ENCODE measurements around the gene PPP6R2. TPM values are rescaled to one million over a fixed set of nuclear protein-coding genes. Genes with fewer than 3 reads are reported as not detected.
A peak's percentile ranks its signal among the peaks of the same experiment; 100 is the strongest.

Gene PPP6R2
- total RNA-seq, 1 donor from 2014 or later = 32.6 TPM

DNA sequence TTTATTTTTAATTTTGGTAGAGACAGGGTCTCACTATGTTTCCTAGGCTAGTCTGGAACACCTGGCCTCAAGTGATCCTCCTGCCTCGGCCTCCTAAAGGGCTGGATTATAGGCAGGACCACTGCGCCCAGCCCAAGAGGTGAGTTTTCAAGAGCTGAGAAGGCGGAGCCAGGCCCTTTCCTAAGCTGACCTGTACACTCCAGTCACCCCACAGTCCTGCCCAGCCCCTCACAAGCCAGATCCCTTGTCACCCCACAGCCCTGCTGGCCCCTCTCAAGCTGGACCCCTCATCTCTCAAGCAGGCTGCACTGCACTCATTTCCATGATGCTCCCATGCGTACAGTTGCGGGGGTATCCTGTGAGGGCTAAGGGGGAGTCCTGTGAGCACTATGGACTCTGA lies 19.2 kb upstream of the PPP6R2 start:
- Histone ChIP-seq H2AFZ (replicated peaks) (no peak overlapping the region), H3K9me3 (ENCODE audit: low read depth) (no peaks in the 10 kb centered on the region), H3K79me2 (ENCODE audit: low read depth) (no peaks in the 10 kb centered on the region), H3K27ac (no peak overlapping the region), H3K4me1 (no peaks in the 10 kb centered on the region), H3K36me3 (no peaks in the 10 kb centered on the region), H3K4me3 (no peak overlapping the region), H3K27me3 (peaks cover 12% of the 10 kb centered on the region), H4K20me1 (ENCODE audit: low read depth) (peaks cover 7% of the 10 kb centered on the region), H3F3A (ENCODE audit: low read depth) (no peaks in the 10 kb centered on the region), H3K4me2 (no peak overlapping the region), H3K9ac (no peak overlapping the region)
- H3K9me3 Mint-ChIP-seq = no peaks in the 10 kb centered on the region
- TF ChIP-seq, protein P1, sequence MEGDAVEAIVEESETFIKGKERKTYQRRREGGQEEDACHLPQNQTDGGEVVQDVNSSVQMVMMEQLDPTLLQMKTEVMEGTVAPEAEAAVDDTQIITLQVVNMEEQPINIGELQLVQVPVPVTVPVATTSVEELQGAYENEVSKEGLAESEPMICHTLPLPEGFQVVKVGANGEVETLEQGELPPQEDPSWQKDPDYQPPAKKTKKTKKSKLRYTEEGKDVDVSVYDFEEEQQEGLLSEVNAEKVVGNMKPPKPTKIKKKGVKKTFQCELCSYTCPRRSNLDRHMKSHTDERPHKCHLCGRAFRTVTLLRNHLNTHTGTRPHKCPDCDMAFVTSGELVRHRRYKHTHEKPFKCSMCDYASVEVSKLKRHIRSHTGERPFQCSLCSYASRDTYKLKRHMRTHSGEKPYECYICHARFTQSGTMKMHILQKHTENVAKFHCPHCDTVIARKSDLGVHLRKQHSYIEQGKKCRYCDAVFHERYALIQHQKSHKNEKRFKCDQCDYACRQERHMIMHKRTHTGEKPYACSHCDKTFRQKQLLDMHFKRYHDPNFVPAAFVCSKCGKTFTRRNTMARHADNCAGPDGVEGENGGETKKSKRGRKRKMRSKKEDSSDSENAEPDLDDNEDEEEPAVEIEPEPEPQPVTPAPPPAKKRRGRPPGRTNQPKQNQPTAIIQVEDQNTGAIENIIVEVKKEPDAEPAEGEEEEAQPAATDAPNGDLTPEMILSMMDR (IDR thresholded peaks at IDR 0.05) = no peak
- no peak for TF ChIP-seq EZH2 (IDR thresholded peaks at IDR 0.05)
- TF ChIP-seq EZH2phosphoT487 (IDR thresholded peaks at IDR 0.05) = no peak
- H3K27me3 Mint-ChIP-seq (ENCODE audit: insufficient read depth, low read depth) = peaks cover 5% of the 10 kb centered on the region
- H3K4me3 Mint-ChIP-seq = no peak overlapping the region
- DNase-seq (ENCODE audit: low spot score) = no peak
- H3K36me3 Mint-ChIP-seq = peaks cover 5% of the 10 kb centered on the region
- H3K27ac Mint-ChIP-seq = no peak overlapping the region
- H3K4me1 Mint-ChIP-seq = peaks cover 19% of the 10 kb centered on the region

DNA sequence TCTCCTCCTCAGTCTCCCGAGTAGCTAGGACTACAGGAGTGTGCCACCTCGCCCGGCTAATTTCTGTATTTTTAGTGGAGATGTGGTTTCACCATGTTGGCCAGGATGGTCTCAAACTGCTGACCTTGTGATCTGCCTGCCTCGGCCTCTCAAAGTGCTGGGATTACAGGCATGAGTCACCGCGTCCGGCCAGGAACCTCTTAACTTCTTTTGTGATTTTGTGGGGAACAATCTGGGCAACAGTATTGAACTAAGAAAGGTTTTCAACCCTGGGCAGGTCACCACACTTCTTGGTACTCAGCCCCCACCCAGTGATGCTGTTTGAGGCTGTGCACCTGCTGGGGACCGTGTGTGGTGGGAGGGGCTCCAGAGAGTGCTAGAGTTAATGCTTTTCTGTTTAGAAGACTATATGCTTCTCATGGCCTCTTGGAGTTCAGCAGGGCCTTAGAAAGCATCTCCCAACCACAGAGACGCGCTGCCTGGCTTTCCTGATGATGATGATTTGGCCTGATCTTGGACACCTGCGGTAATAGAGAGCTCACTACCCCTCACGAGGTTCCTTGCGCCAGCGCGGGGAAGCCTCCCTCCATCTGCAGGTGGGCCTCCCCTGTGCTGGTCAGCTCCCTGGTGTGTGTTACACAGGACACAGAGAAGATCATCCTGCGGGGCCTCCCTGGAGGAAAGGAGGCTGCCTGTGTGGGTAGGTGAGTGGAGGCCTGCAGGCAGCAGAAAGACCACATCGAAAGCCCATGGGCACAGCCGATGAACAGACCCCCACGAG lies 17.5 kb upstream of the PPP6R2 start:
- Mint-ChIP-seq H3K27ac (peak overlapping the region; percentile 94), H3K4me3 (peak overlapping the region; percentile 99), H3K27me3 (ENCODE audit: insufficient read depth, low read depth) (peaks cover 2% of the 10 kb centered on the region), H3K36me3 (peaks cover 5% of the 10 kb centered on the region), H3K4me1 (peaks cover 19% of the 10 kb centered on the region), H3K9me3 (no peaks in the 10 kb centered on the region)
- no peak for DNase-seq (ENCODE audit: low spot score)
- peak overlapping the region; percentile 98 for H3K4me2 ChIP-seq
- no peak overlapping the region for H3K9ac ChIP-seq
- no peak overlapping the region for H3K27ac ChIP-seq
- no peaks in the 10 kb centered on the region for H3K9me3 ChIP-seq (ENCODE audit: low read depth)
- peaks cover 7% of the 10 kb centered on the region for H4K20me1 ChIP-seq (ENCODE audit: low read depth)
- no peak overlapping the region for H2AFZ ChIP-seq (replicated peaks)
- peaks cover 12% of the 10 kb centered on the region for H3K27me3 ChIP-seq
- no peaks in the 10 kb centered on the region for H3K4me1 ChIP-seq
- no peaks in the 10 kb centered on the region for H3K36me3 ChIP-seq
- no peaks in the 10 kb centered on the region for H3K79me2 ChIP-seq (ENCODE audit: low read depth)
- peaks cover 4% of the 10 kb centered on the region for H3F3A ChIP-seq (ENCODE audit: low read depth)
- peak overlapping the region; percentile 96 for H3K4me3 ChIP-seq
- TF ChIP-seq EZH2 (IDR thresholded peaks at IDR 0.05) = no peak
- TF ChIP-seq, protein P1 (IDR thresholded peaks at IDR 0.05) = no peak
- TF ChIP-seq EZH2phosphoT487 (IDR thresholded peaks at IDR 0.05) = no peak

DNA sequence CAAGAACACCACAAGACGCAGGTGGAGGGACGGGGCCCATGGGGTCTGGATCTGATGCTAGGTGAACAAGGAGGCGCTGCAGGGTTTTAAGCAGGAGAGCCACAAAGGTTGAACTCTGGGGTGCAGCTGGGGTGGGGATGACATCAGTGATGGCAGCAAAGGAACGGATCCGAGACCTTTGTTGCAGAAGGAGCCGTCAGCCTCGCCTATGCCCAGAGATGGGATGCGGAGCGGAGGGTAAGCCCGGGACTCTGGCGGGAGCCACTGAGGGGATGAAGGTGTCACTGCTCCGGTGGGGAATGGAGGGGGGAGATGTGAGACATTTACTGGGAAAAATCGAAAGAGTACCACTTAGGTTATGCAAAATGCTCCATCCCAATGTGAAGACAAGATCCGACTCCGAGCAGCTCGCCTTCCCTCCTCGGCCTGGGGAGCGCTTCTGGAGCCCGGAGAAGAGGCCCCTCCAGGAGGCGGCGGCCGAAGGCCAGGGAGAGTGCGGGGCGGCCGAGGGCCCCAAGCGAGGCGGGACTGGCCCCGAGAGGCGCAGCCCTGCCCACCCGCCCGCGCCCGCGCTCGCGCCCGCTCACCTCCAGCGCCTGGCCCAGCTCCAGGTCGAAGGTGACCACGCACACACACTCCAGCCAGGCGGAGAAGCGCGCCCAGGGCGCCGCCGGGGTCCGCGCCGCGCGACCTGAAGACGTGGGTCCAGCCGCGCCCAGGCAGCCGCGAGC lies 16.7 kb upstream of the PPP6R2 start:
- no peaks in the 10 kb centered on the region for H3K9me3 ChIP-seq (ENCODE audit: low read depth)
- H3K79me2 ChIP-seq (ENCODE audit: low read depth) = no peaks in the 10 kb centered on the region
- H3K9ac ChIP-seq = peak overlapping the region; percentile 50
- no peak for TF ChIP-seq EZH2phosphoT487 (IDR thresholded peaks at IDR 0.05)
- TF ChIP-seq, protein P1 (IDR thresholded peaks at IDR 0.05) = no peak
- no peak for TF ChIP-seq EZH2 (IDR thresholded peaks at IDR 0.05)
- H3K36me3 Mint-ChIP-seq = peaks cover 5% of the 10 kb centered on the region
- H3K36me3 ChIP-seq = no peaks in the 10 kb centered on the region
- peaks cover 19% of the 10 kb centered on the region for H3K4me1 Mint-ChIP-seq
- peaks cover 12% of the 10 kb centered on the region for H3K27me3 ChIP-seq
- H3K27ac ChIP-seq = no peak overlapping the region
- H3K4me3 ChIP-seq = peak overlapping the region; percentile 96
- H3K4me2 ChIP-seq = peak overlapping the region; percentile 98
- peaks cover 2% of the 10 kb centered on the region for H3K27me3 Mint-ChIP-seq (ENCODE audit: insufficient read depth, low read depth)
- no peak for DNase-seq (ENCODE audit: low spot score)
- H3K4me3 Mint-ChIP-seq = peak overlapping the region; percentile 99
- H3K4me1 ChIP-seq = no peaks in the 10 kb centered on the region
- H3F3A ChIP-seq (ENCODE audit: low read depth) = peaks cover 4% of the 10 kb centered on the region
- peaks cover 7% of the 10 kb centered on the region for H4K20me1 ChIP-seq (ENCODE audit: low read depth)
- H3K9me3 Mint-ChIP-seq = no peaks in the 10 kb centered on the region
- H3K27ac Mint-ChIP-seq = peak overlapping the region; percentile 94
- peak overlapping the region; percentile 82 for H2AFZ ChIP-seq (replicated peaks)
